ENCODE measurements around the gene DNAJC6. TPM values are rescaled to one million over a fixed set of nuclear protein-coding genes. Genes with fewer than 3 reads are reported as not detected.

DNAJC6 gene
- polyA plus RNA-seq, 1 donor (not counting 4 experiments of a cell fraction or from before 2014, with no cell fraction given), result 7.7 TPM

- dilution Hi-C loops (cut with MboI; ENCODE audit: extremely low pct_ligation_motif_present, low sequenced_read_pairs), result no loop called here
- TF ChIP-seq EZH2 (IDR thresholded peaks at IDR 0.05; ENCODE audit: low read length) (no peak), CTCF (optimal IDR thresholded peaks at IDR 0.05 in 1 of 3, IDR thresholded peaks at IDR 0.05 in 1 of 3, conservative IDR thresholded peaks at IDR 0.05 in 1 of 3; ENCODE audit: extremely low read depth in 1 of 3, insufficient read depth in 2 of 3, low read length in 3 of 3) (no peak)
- FAIRE-seq, result no peak
- no peaks in the 10 kb centered on the region for H3K36me3 ChIP-seq (ENCODE audit: control insufficient read depth in 2 of 2, extremely low read depth in 1 of 2, insufficient read depth in 2 of 2, low read length in 2 of 2)
- H3K9ac ChIP-seq (ENCODE audit: control insufficient read depth, extremely low read depth, insufficient read depth, low read length), result no peak overlapping the region
- no peak overlapping the region for H3K4me3 ChIP-seq (ENCODE audit: control insufficient read depth in 2 of 3, extremely low read depth in 1 of 3, insufficient read depth in 2 of 3, low read depth in 1 of 3, low read length in 3 of 3)
- peaks cover 27% of the 10 kb centered on the region for H3K79me2 ChIP-seq (ENCODE audit: control insufficient read depth, insufficient read depth, low read length)
- H3K9me1 ChIP-seq (ENCODE audit: control insufficient read depth, extremely low read depth, insufficient read depth, low read length), result no peaks in the 10 kb centered on the region
- H3K9me3 ChIP-seq (ENCODE audit: control insufficient read depth, low read depth, low read length), result no peaks in the 10 kb centered on the region
- H3K27ac ChIP-seq (ENCODE audit: control insufficient read depth, insufficient read depth, low read length), result peak overlapping the region; percentile 91
- no peaks in the 10 kb centered on the region for H4K20me1 ChIP-seq (ENCODE audit: control insufficient read depth, extremely low read depth, insufficient read depth, low read length)
- no peaks in the 10 kb centered on the region for H3K27me3 ChIP-seq (ENCODE audit: control insufficient read depth, extremely low read depth, insufficient read depth, low read length)
- H3K4me2 ChIP-seq (ENCODE audit: control insufficient read depth, extremely low read depth, insufficient read depth, low read depth, low read length), result peak overlapping the region; percentile 89
- no peak overlapping the region for H2AFZ ChIP-seq (ENCODE audit: control insufficient read depth, low read length)
- peaks cover 49% of the 10 kb centered on the region for H3K4me1 ChIP-seq (ENCODE audit: control insufficient read depth, extremely low read depth, insufficient read depth, low read length)
- DNase-seq (ENCODE audit: low read depth, low spot score), result no peak
These were observed 109.3 kb downstream of the DNAJC6 start for GRCh38 chr1:65418522-65419185.

- H3K36me3 ChIP-seq (ENCODE audit: control insufficient read depth in 2 of 2, extremely low read depth in 1 of 2, insufficient read depth in 2 of 2, low read length in 2 of 2), result no peaks in the 10 kb centered on the region
- no peaks in the 10 kb centered on the region for H3K27me3 ChIP-seq (ENCODE audit: control insufficient read depth, extremely low read depth, insufficient read depth, low read length)
- H3K4me3 ChIP-seq (ENCODE audit: control insufficient read depth in 2 of 3, extremely low read depth in 1 of 3, insufficient read depth in 2 of 3, low read depth in 1 of 3, low read length in 3 of 3), result peak overlapping the region; percentile 70 to 87 (median 87)
- no peaks in the 10 kb centered on the region for H3K9me3 ChIP-seq (ENCODE audit: control insufficient read depth, low read depth, low read length)
- H3K9ac ChIP-seq (ENCODE audit: control insufficient read depth, extremely low read depth, insufficient read depth, low read length), result peak overlapping the region; percentile 83
- FAIRE-seq (peak; percentile 61), DNase-seq (ENCODE audit: low read depth, low spot score) (peak; percentile 85)
- peak overlapping the region; percentile 91 for H3K27ac ChIP-seq (ENCODE audit: control insufficient read depth, insufficient read depth, low read length)
- H3K79me2 ChIP-seq (ENCODE audit: control insufficient read depth, insufficient read depth, low read length), result peaks cover 30% of the 10 kb centered on the region
- peaks cover 62% of the 10 kb centered on the region for H3K4me1 ChIP-seq (ENCODE audit: control insufficient read depth, extremely low read depth, insufficient read depth, low read length)
- H3K4me2 ChIP-seq (ENCODE audit: control insufficient read depth, extremely low read depth, insufficient read depth, low read depth, low read length), result peak overlapping the region; percentile 89
- peak overlapping the region; percentile 64 for H2AFZ ChIP-seq (ENCODE audit: control insufficient read depth, low read length)
- dilution Hi-C loops (cut with MboI; ENCODE audit: extremely low pct_ligation_motif_present, low sequenced_read_pairs), result no loop called here
- no peaks in the 10 kb centered on the region for H3K9me1 ChIP-seq (ENCODE audit: control insufficient read depth, extremely low read depth, insufficient read depth, low read length)
- TF ChIP-seq EZH2 (IDR thresholded peaks at IDR 0.05; ENCODE audit: low read length), result no peak
- TF ChIP-seq CTCF (optimal IDR thresholded peaks at IDR 0.05 in 1 of 3, IDR thresholded peaks at IDR 0.05 in 1 of 3, conservative IDR thresholded peaks at IDR 0.05 in 1 of 3; ENCODE audit: extremely low read depth in 1 of 3, insufficient read depth in 2 of 3, low read length in 3 of 3), result no peak
- H4K20me1 ChIP-seq (ENCODE audit: control insufficient read depth, extremely low read depth, insufficient read depth, low read length), result no peaks in the 10 kb centered on the region
These were observed 110.6 kb downstream of the DNAJC6 start for GRCh38 chr1:65419681-65420589.

Measured in keratinocyte (primary cell).